ENCODE measurements around the gene ARRDC5.
"Not testable (repeated sequence)": the region's sequence is repeated elsewhere in the genome, so short reads cannot be mapped to it uniquely, and the experiment has no call there.

Gene ARRDC5

DNA sequence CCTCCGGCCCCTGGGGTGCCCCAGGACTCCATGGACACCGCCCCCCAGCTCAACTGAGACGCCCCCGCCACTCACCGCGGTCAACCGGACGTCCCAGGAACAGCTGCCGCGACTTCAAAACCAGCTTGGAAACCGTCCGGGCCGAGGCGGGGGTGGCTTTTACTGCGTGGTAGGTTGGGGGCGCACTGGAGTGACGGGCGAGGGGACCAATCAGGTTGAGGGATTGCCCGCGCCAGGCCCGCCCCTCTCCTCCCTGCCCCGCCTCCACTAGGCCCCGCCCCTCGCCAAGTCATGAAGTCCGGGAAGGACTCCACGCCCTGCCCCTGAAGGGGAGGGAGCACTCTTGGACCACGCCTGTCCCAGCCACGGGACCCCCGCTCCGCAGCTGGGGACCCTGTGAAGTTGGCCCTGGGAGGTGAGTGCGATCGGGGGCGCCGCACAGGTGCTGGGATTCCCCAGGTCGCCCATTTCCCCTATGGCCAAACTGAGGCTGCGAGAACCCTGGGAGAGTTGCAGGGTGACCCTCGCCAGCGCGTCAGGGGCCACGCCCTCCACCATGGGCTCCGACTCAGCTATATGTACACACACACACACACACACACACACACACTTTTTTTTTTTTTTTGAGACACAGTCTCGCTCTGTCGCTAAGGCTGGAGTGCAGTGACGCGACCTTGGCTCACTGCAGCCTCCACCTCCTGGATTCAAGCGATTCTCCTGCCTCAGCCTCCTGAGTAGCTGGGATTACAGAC, 35.0 kb downstream of the ARRDC5 start, which contains the start of gene PLIN3:
Gene PLIN3 (minus strand): TSS at position 134 of the 752 bp plus-strand sequence. CDS start 6,273 bp downstream, outside the sequence.
- DNase-seq: peak; percentile 93 to 94
- TF ChIP-seq GATA1 (IDR thresholded peaks at IDR 0.05; ENCODE audit: low read depth, low read length) (no peak), POLR2A (IDR thresholded peaks at IDR 0.05; ENCODE audit: low read length) (no peak)

DNA sequence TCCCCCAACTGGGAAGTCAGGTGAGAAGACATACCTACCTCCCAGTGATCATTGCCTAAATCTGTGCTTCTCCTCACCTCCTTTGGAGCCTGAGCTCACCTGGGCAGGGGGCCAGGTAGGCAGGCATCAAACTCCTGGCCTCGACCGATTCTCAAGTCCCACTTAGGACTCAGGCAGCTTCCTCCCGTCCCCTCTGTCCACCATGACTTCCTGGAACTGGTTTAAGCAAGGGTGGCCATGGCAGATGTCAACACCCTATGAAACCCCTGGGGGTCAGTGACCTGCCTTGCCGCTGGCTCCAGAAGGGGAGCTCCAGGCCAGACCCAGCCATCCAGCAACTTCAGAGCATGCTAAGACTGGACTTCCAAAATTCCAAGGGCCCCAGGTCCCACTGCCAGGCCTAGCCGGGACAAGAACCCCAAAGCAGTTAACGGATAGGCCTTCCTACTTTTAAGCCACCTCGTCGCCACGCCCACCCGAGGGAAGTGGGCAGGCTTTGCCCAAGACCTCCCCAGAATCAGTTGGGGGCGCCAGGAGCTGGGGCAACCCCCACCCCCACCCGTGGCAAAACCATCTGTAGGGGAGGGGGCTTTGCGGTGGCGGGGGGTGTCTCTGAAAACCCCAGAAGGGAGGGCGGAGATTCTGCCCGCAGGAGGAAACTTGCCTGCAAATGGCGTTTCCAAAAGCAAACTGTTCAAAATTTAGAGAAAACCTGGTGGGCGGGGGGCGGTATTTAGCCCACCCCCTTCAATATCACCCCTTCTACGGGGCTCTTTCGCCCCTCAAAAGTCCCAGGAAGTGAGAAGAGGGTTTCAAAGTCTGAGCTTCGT, 35.9 kb downstream of the ARRDC5 start:
- no peak for TF ChIP-seq GATA1 (IDR thresholded peaks at IDR 0.05; ENCODE audit: low read depth, low read length)
- TF ChIP-seq POLR2A (IDR thresholded peaks at IDR 0.05; ENCODE audit: low read length): no peak
- peak; percentile 47 for DNase-seq

DNA sequence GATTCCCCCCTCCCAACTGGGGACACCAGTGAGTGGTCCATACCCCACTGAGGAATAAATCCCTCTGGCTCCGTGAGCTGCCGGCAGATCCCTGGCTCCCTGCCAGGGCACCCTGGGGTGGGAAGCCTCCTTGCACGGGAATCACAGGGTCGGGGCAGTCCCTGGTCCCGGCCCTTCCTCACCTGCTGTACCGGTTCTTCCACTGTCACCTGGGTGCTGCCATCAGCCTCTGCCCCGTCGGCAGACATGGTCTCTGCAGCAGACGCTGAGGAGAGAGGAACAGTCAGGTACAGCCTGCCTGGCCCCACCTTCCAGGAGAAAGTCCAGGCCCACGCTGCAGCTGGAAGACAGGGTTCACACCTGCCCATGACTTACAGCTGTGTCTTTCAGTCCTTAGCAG, 41.5 kb downstream of the ARRDC5 start:
- TF ChIP-seq POLR2A (IDR thresholded peaks at IDR 0.05; ENCODE audit: low read length) (no peak), GATA1 (IDR thresholded peaks at IDR 0.05; ENCODE audit: low read depth, low read length) (no peak)
- DNase-seq: no peak

DNA sequence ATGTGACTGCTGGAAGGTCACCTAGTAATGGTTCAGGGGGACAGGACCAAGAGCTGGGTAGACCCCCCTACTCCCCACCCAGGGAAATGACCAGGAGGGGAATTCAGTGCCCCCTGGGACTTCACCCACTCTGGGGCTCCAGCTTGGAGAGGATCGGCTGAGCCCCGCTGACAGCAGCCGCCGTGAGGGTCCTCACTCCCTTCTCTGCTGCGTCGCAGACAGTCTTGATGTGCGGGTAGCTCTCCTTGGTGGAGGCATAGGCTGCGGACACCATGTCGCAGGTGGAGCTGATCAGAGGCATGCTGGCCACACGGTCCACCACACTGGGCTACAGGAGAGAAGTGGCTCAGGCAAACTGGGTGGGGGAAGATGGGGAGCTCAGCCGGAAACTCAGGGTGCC, 43.0 kb downstream of the ARRDC5 start:
- no peak for TF ChIP-seq POLR2A (IDR thresholded peaks at IDR 0.05; ENCODE audit: low read length)
- no peak for TF ChIP-seq GATA1 (IDR thresholded peaks at IDR 0.05; ENCODE audit: low read depth, low read length)
- no peak for DNase-seq

DNA sequence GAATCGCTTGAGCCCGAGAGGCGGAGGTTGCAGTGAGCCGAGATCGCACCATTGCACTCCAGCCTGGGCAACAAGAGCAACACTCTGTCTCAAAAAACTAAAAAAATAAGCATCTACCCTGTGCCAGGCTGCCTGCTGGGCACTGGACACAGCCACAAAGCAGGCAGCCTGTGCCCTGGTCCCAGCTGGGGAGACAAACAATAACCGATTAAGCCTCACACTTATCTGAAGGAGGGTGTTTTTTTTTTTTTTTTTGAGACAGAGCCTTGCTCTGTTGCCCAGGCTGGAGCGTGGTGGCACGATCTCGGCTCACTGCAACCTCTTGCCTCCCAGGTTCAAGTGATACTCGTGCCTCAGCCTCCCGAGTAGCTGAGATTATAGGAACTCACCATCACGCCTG, 46.2 kb downstream of the ARRDC5 start:
- not testable (repeated sequence) for DNase-seq

DNA sequence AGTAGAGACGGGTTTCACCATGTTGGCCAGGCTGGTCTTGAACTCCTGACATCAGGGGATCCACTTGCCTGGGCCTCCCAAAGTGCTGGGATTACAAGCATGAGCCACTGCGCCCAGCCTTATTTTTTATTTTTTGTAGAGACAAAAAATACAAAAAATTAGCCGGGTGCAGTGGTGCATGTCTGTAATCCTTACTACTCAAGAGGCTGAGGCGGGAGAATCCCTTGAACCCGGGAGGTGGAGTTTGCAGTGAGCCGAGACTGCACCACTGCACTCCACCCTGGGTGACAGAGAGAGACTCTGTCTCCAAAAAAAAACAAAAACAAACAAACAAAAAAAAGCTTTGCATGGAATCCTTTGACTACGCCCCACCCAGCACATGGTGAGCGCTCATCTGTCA, 49.2 kb downstream of the ARRDC5 start:
- DNase-seq: not testable (repeated sequence)

DNA sequence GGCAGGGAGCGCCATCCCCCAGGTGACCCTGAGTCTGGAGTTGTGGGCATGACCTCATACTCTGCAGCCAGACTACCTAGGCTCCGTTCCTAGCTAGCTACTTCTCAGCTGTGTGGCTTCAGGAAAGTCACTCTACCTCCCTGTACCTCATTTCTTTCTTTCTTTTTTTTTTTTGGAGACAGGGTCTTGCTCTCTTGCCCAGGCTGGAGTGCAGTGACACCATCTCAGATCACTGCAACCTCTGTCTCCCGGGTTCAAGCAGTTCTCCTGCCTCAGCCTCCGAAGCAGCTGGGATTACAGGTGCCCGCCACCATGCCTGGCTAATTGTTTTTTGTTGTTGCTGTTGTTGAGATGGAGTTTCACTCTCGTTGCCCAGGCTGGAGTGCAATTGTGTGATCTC, 50.2 kb downstream of the ARRDC5 start:
- TF ChIP-seq GATA1 (IDR thresholded peaks at IDR 0.05; ENCODE audit: low read depth, low read length): no peak
- no peak for TF ChIP-seq POLR2A (IDR thresholded peaks at IDR 0.05; ENCODE audit: low read length)
- no peak for DNase-seq

DNA sequence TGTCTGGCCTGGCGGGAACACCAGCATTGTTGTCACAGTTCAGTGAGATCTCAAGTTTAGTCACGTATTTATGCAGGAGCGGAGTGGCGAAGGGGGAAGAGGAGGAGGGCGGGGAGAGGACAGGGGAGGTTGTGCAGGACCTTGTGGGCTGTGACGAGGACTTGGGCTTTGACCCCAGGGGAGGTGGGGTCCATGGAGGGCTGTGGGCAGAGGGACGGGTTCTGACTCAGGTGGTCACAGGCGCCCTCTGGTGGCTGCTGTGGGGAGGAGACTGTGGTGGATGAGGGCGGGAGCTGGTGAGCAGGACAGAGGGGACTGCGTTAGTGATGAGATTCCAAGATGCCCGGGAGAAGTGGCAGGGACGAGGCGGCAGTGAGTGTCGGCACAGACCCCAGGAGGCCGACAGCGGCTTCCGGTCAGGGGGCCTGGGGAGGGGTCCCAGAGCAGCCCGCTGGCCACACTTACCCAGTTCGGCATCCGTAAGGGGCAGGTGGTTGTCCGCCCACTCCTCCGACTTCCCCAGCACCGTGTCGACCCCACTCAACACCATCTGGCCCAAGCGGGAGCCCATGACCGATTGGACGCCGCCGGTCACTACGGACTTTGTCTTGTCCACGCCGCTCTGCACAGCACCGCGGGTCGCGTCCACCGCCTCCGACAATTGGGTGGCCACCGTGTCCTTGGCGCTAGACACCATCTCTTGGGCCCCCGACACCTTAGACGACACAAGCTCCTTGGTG, 51.0 kb downstream of the ARRDC5 start:
- DNase-seq: peak; percentile 62 to 79
- no peak for TF ChIP-seq POLR2A (IDR thresholded peaks at IDR 0.05; ENCODE audit: low read length)
- no peak for TF ChIP-seq GATA1 (IDR thresholded peaks at IDR 0.05; ENCODE audit: low read depth, low read length)

DNA sequence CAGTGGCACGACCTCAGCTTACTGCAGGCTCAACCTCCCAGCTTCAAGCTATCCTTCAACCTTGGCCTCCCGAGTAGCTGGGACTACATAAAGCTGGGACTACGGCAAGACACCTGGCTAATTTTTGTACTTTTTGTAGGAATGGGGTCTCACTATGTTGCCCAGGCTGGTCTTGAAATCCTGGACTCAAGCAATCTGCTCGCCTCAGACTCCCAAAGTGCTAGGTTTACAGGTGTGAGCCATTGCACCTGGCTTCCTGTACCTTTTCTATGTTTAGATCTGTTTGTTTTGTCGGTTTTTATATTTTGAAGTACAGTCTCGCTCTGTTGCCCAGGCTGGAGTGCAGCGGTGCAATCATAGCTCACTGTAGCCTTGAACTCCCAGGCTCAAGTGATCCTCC, 53.7 kb downstream of the ARRDC5 start:
- DNase-seq: no peak
- TF ChIP-seq POLR2A (IDR thresholded peaks at IDR 0.05; ENCODE audit: low read length) (no peak), GATA1 (IDR thresholded peaks at IDR 0.05; ENCODE audit: low read depth, low read length) (no peak)

DNA sequence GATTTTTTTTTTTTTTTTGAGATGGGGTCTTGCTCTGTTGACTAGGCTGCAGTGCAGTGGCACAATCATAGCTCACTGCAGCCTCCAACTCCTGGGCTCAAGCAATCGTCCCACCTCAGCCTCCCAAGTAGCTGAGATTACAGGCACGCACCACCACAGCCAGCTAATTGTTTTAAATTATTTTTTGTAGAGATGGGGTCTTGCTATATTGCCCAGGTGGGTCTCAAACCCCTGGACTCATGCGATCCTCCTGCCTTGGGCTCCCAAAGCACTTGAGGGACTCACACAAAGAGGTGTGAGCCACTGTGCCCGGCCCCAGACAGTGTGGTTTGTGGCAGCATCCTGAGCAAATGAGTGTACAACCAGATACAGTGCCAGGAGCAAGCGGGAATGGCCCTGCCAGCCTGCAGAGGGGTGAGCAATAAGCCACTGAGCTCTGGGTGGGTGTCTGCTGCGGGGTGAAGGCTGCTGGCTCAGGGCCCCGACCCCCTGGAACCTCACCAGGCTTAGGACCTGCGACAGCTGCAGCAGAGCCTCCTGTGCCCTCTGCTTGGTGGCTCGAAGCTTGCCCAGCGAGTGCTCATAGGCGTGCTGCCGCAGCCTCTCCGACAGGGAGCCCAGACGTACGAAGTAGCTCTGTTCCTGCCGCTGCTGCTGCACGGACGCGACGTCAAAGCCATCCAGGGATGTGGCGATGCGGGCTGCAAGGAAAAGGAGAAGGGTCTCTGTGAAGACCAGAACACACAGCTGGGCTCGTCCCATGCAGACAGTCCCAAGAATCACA, 55.3 kb downstream of the ARRDC5 start:
- TF ChIP-seq GATA1 (IDR thresholded peaks at IDR 0.05; ENCODE audit: low read depth, low read length) (no peak), POLR2A (IDR thresholded peaks at IDR 0.05; ENCODE audit: low read length) (no peak)
- DNase-seq: no peak

DNA sequence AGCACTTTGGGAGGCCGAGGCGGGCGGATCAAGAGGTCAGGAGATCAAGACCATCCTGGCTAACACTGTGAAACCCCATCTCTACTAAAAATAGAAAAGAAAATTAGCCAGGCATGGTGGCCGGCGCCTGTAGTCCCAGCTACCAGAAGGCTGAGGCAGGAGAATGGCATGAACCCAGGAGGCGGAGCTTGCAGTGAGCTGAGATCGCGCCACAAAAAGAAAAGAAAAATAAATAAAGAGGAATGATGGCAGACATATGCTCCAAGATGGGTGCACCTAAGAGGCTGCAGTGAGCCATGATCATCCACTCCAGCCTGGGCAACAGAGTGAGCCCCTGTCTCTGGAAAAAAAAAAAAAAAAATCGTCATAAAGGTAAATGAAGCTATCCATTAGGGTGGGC, 56.7 kb downstream of the ARRDC5 start:
- DNase-seq: not testable (repeated sequence)

DNA sequence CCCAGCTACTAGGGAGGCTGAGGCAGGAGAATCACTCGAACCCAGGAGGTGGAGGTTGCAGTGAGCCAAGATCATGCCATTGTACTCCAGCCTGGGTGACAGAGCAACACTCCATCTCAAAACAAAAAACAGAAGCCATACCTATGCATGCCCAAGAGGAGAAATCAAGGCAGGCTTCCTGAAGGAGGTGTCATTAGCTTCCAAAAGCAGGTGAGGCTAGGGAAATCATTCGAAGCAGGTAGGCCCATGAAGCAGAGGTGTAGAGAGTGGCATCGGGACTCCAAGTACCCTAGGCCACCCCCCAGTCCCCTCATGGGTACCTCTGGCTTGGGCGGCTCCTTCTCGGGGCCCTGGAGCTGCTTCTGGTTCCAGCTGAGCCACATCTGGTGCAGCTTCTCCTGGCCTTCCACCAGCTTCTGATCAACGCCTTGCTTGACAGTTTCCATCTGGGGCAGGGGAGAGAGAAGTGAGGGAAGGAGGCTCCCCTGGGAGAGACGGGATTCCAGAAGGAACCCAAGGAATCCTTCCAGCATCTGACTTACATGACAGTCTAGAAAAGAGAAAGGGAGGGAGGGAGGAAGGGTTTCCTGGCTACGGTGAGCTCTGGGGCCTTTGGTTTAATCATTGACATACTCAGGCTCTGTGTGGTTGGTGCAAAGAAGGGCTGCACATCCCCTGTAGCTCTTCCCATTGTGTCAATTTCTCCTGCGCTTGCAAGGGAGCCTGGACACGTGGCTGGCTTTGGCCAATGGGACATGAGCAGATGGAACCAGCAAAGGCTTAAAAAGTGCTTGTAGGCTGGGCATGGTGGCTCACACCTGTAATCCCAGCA, 58.1 kb downstream of the ARRDC5 start:
- TF ChIP-seq POLR2A (IDR thresholded peaks at IDR 0.05; ENCODE audit: low read length) (no peak), GATA1 (IDR thresholded peaks at IDR 0.05; ENCODE audit: low read depth, low read length) (no peak)
- DNase-seq: no peak

DNA sequence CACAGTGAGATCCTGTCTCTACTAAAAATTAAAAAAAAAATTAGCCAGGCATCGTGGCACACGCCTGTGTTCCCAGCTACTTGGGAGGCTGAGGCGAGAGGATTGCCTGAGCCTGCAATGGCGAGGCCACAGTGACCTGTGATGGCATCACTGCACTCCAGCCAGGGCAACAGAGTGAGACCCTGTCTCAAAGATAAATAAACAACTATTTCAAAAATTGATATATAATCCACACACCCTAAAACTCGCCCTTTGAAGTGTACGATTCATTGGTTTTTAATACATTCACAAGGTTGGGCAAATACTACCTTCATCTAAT, 59.1 kb downstream of the ARRDC5 start:
- DNase-seq: no peak
- TF ChIP-seq POLR2A (IDR thresholded peaks at IDR 0.05; ENCODE audit: low read length): no peak
- TF ChIP-seq GATA1 (IDR thresholded peaks at IDR 0.05; ENCODE audit: low read depth, low read length): no peak

All from erythroblast (primary cell).